Endothelial cell of umbilical vein (primary cell): ENCODE results near the gene SMIM11. TPM values are rescaled to one million over a fixed set of nuclear protein-coding genes. Genes with fewer than 3 reads are reported as not detected.
A peak's percentile ranks its signal among the peaks of the same experiment; 100 is the strongest.

Experiments
- BruUV-seq: library from RNA; stranded (reverse); fragments of 400-500 nt; replicated peaks from 2 replicates; lab custom pipeline; 2021; lab: Mats Ljungman, UMichigan
- CTCF ChIA-PET: fragments of 300-600, 350-600 bp; sonication (Branson Sonifier 250); formaldehyde crosslinking; loops from one replicate; lab custom pipeline; 2021; ENCODE audit warnings: antibody characterized with exemption, inconsistent platforms; lab: Charles Lee
- POLR2A ChIA-PET: fragments of 300-600, 350-600 bp; sonication (Branson Sonifier 250); formaldehyde crosslinking; loops from one replicate; lab custom pipeline; 2021; ENCODE audit warnings: antibody characterized with exemption, inconsistent platforms; lab: Charles Lee
- DNase-seq: peaks from one replicate; pipeline ENCODE4 v3.0.0-alpha.2; 2011; ENCODE audit warnings: low read depth, low spot score
- FAIRE-seq: peaks from 2 replicates; lab custom pipeline; 2011; peaks lifted over from hg19 to GRCh38; lab: Jason Lieb, UNC
- H2AFZ ChIP-seq: 2 replicates; pipeline ENCODE4 v1.6.0; 2012; ENCODE audit warnings: low read depth, low read length, control low read depth, inconsistent platforms
- H3K27ac ChIP-seq: 2 replicates; pipeline ENCODE4 v1.5.1; 2011; ENCODE audit warnings: low read depth, mild to moderate bottlenecking, control low read depth, low read length, moderate library complexity; ENCODE audit not compliant: insufficient read depth
- H3K27me3 ChIP-seq, 2 experiments: 2 replicates each; pipeline versions ENCODE4 v1.6.0 to v1.6.1; 2011; ENCODE audit warnings: low read length in 2 of 2, mixed read lengths in 1 of 2; ENCODE audit not compliant: control insufficient read depth in 2 of 2, insufficient read depth in 2 of 2
- H3K36me3 ChIP-seq, 2 experiments: 2 replicates in 1 of 2; 3 replicates in 1 of 2; pipeline ENCODE4 v1.5.1; 2011; ENCODE audit warnings: low read length in 2 of 2, mild to moderate bottlenecking in 1 of 2, moderate library complexity in 1 of 2; ENCODE audit not compliant: control insufficient read depth in 2 of 2, insufficient read depth in 2 of 2; ENCODE audit errors: extremely low read depth in 1 of 2
- H3K4me1 ChIP-seq: 3 replicates; pipeline ENCODE4 v1.5.1; 2011; ENCODE audit warnings: mild to moderate bottlenecking, low read length; ENCODE audit not compliant: control insufficient read depth, insufficient read depth; ENCODE audit errors: extremely low read depth
- H3K4me2 ChIP-seq: 2 replicates; pipeline ENCODE4 v1.6.1; 2011; ENCODE audit warnings: low read length, control low read depth, mixed read lengths; ENCODE audit not compliant: insufficient read depth
- H3K4me3 ChIP-seq, 3 experiments: fragments of 200-600 bp in 1 of 3; sonication (generic), shearing (Covaris generic) in 1 of 3; replicated peaks in 1 of 3; 2 replicates each; pipeline ENCODE4 v1.5.1; 2011 to 2016; ENCODE audit warnings: control low read depth in 3 of 3, low read length in 3 of 3, mild to moderate bottlenecking in 2 of 3, inconsistent platforms in 1 of 3, low read depth in 1 of 3, moderate library complexity in 1 of 3; ENCODE audit not compliant: insufficient read depth in 1 of 3
- H3K79me2 ChIP-seq: 2 replicates; pipeline ENCODE4 v1.6.0; 2012; ENCODE audit warnings: low read length, inconsistent platforms; ENCODE audit not compliant: control insufficient read depth, insufficient read depth
- H3K9ac ChIP-seq: replicated peaks from 2 replicates; pipeline ENCODE3; 2011; ENCODE audit warnings: low read length, control low read depth; ENCODE audit not compliant: insufficient read depth; ENCODE audit errors: extremely low read depth
- H3K9me1 ChIP-seq: replicated peaks from 3 replicates; pipeline ENCODE4 v1.6.0; 2011; ENCODE audit warnings: mild to moderate bottlenecking, low read length; ENCODE audit not compliant: control insufficient read depth, insufficient read depth; ENCODE audit errors: extremely low read depth
- H3K9me3 ChIP-seq: replicated peaks from 2 replicates; pipeline ENCODE4 v1.5.1; 2012; ENCODE audit warnings: low read length, inconsistent platforms; ENCODE audit not compliant: control insufficient read depth, insufficient read depth
- H4K20me1 ChIP-seq: replicated peaks from 2 replicates; pipeline ENCODE3; 2011; ENCODE audit warnings: mild to moderate bottlenecking, low read length; ENCODE audit not compliant: control insufficient read depth, insufficient read depth; ENCODE audit errors: extremely low read depth
- CTCF ChIP-seq, 2 donors: IDR thresholded peaks; 1 replicate in 1 of 2; 2 replicates in 1 of 2; pipeline ENCODE4 v1.5.1; 2011; ENCODE audit warnings: low read length in 2 of 2, mild to moderate bottlenecking in 2 of 2, moderate library complexity in 2 of 2, control low read depth in 1 of 2, inconsistent platforms in 1 of 2, low read depth in 1 of 2; ENCODE audit not compliant: insufficient read depth in 1 of 2; ENCODE audit errors: extremely low read depth in 1 of 2
- EZH2 ChIP-seq: IDR thresholded peaks from 2 replicates; pipeline ENCODE4 v1.6.1; 2012; ENCODE audit warnings: borderline replicate concordance, low read depth, mild to moderate bottlenecking, moderate library complexity, low read length, inconsistent platforms; ENCODE audit not compliant: severe bottlenecking
- FOS ChIP-seq: IDR thresholded peaks from 2 replicates; pipeline ENCODE4 v1.6.1; 2011; ENCODE audit warnings: mild to moderate bottlenecking, low read length, moderate library complexity, borderline replicate concordance; ENCODE audit not compliant: insufficient read depth
- GATA2 ChIP-seq: IDR thresholded peaks from 2 replicates; pipeline ENCODE4 v1.7.0; 2011; ENCODE audit warnings: low read depth, mild to moderate bottlenecking, moderate library complexity, mixed read lengths, low read length; ENCODE audit not compliant: insufficient read length, insufficient read depth
- JUN ChIP-seq: IDR thresholded peaks from 2 replicates; pipeline ENCODE4 v1.6.1; 2011; ENCODE audit warnings: borderline replicate concordance, low read depth; ENCODE audit not compliant: insufficient read length, insufficient read depth
- MYC ChIP-seq: IDR thresholded peaks from one replicate; pipeline ENCODE4 v1.6.1; 2011; ENCODE audit warnings: mild to moderate bottlenecking, low read depth, low read length
- POLR2A ChIP-seq: IDR thresholded peaks from 2 replicates; pipeline ENCODE4 v1.6.1; 2012; ENCODE audit warnings: low read depth, mild to moderate bottlenecking, control low read depth, low read length
- POLR2AphosphoS5 ChIP-seq: IDR thresholded peaks from 2 replicates; pipeline ENCODE4 v1.6.1; 2012; ENCODE audit warnings: low read depth, mild to moderate bottlenecking, control low read depth, low read length, moderate library complexity; ENCODE audit not compliant: insufficient read depth
- dilution Hi-C: fragments of 300-500 bp; cut with MboI; formaldehyde crosslinking; loops from one replicate; pipeline ENCODE4 v1.15.0; 2019; ENCODE audit warnings: low sequenced_read_pairs; ENCODE audit not compliant: extremely low pct_ligation_motif_present
- intact Hi-C: fragments of 100-400 bp; cut with micrococcal nuclease; formaldehyde crosslinking; loops from one replicate; pipeline ENCODE4 v1.10.0; 2022
- polyA plus RNA-seq, 4 experiments: library from polyadenylated mRNA; depleted of rRNA in 3 of 4; stranded (reverse) in 3 of 4; unstranded in 1 of 4; fragments of >200 nt; gene quantifications; 2 replicates each; pipeline versions ENCODE4 v1.2.1 to v1.2.3, GENCODE V29; 2011 to 2012; ENCODE audit warnings: missing spikeins in 1 of 4
- total RNA-seq: library from RNA; stranded (reverse); gene quantifications from 2 replicates; pipeline ENCODE4 v1.2.3, GENCODE V29; 2021
- TF ChIP-seq, protein P1 (sequence below): IDR thresholded peaks from 2 replicates; pipeline ENCODE4 v1.6.1; 2011; ENCODE audit not compliant: insufficient read depth, insufficient read length

Gene SMIM11
- total and polyA plus RNA-seq, 2 donors (not counting 3 experiments of a cell fraction or from before 2014, with no cell fraction given) = 1.4 to 1.5 TPM

DNA sequence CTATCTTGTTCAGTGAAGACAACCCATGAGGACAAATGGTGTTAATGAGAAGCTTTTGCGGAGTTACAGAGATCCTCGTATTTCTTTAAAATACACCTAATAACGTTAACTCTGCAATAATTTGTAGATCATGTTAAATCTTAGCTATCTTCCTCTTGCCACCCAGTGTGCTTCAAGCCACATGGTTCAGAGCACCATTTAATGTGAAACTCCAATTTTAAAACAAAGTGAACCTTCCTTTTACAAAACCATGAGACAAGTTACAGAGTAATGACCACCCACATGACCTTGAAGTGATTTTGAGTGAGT lies 13.2 kb upstream of the SMIM11 start:
- BruUV-seq = no TSS peak
- H4K20me1 ChIP-seq = no peaks in the 10 kb centered on the region
- no peak for TF ChIP-seq JUN
- no peak for TF ChIP-seq MYC
- no peak for TF ChIP-seq POLR2A
- TF ChIP-seq, protein P1, sequence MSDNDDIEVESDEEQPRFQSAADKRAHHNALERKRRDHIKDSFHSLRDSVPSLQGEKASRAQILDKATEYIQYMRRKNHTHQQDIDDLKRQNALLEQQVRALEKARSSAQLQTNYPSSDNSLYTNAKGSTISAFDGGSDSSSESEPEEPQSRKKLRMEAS = no peak
- TF ChIP-seq CTCF (IDR thresholded peaks at IDR 0.05; ENCODE audit: extremely low read depth in 1 of 2, insufficient read depth in 1 of 2, low read depth in 1 of 2, low read length in 2 of 2) = no peak
- TF ChIP-seq GATA2 = no peak
- no peak for TF ChIP-seq FOS
- no peak for TF ChIP-seq POLR2AphosphoS5
- TF ChIP-seq EZH2 = no peak
- peak overlapping the region; percentile 21 for H2AFZ ChIP-seq
- no peaks in the 10 kb centered on the region for H3K9me3 ChIP-seq
- H3K4me3 ChIP-seq = no peak overlapping the region
- FAIRE-seq (no peak), DNase-seq (no peak)
- ChIA-PET CTCF (interaction anchor here (0.6 to 22.9 kb wide), 18 partner anchors 8 to 1665 kb away, joined by 3 to 867 read pairs (median 4); no protein-coding TSS in a partner anchor), POLR2A (no interaction called here)
- H3K27ac ChIP-seq = no peak overlapping the region
- H3K27me3 ChIP-seq = peaks cover 8 to 17% of the 10 kb centered on the region in 2 experiments
- no peak overlapping the region for H3K4me2 ChIP-seq
- H3K9ac ChIP-seq = no peak overlapping the region
- H3K36me3 ChIP-seq = no peaks in the 10 kb centered on the region
- no peaks in the 10 kb centered on the region for H3K9me1 ChIP-seq
- H3K4me1 ChIP-seq = no peaks in the 10 kb centered on the region
- intact Hi-C loops = loop anchor here (1.0 kb wide), 1 partner anchor 268 kb away; no protein-coding TSS in a partner anchor
- dilution Hi-C loops = no loop called here
- H3K79me2 ChIP-seq = no peaks in the 10 kb centered on the region
